PC-3 (cell line): ENCODE data around the gene ADORA1. TPM values are rescaled to one million over a fixed set of nuclear protein-coding genes. Genes with fewer than 3 reads are reported as not detected.

Experiments used
- ATAC-seq: fragments of 200-7000 bp; cut with Tn5 transposase; 2 replicates; pipeline ENCODE4 v1.9.1; 2020; ENCODE audit warnings: mild to moderate bottlenecking, moderate library complexity
- BruUV-seq: library from RNA; stranded (reverse); fragments of 400-500 nt; replicated peaks from 2 replicates; lab custom pipeline; 2021; lab: Mats Ljungman, UMichigan
- CTCF ChIA-PET: fragments of 300-600 bp; sonication (Branson Sonifier 250); formaldehyde crosslinking; loops from one replicate; lab custom pipeline; 2022; ENCODE audit warnings: antibody characterized with exemption; lab: Charles Lee
- POLR2A ChIA-PET: fragments of 300-600 bp; sonication (Branson Sonifier 250); formaldehyde crosslinking; loops from one replicate; lab custom pipeline; 2022; ENCODE audit warnings: antibody characterized with exemption; ENCODE audit not compliant: unreplicated experiment; lab: Charles Lee
- DNase-seq: peaks from one replicate; pipeline ENCODE4 v3.0.0-alpha.2; 2015
- H2AFZ ChIP-seq: fragments of 300-600 bp; sonication (generic); 2 replicates; pipeline ENCODE4 v1.6.0; 2016; ENCODE audit warnings: antibody characterized with exemption, low read length
- H3F3A ChIP-seq: fragments of 300-600 bp; sonication (generic); one replicate; pipeline ENCODE4 v1.6.0; 2017; ENCODE audit warnings: antibody characterized with exemption, low read length, control low read depth, mild to moderate bottlenecking; ENCODE audit not compliant: unreplicated experiment
- H3K27ac ChIP-seq: fragments of 300-600 bp; sonication (generic); 2 replicates; pipeline ENCODE4 v1.5.1; 2016; ENCODE audit warnings: mild to moderate bottlenecking, low read length
- H3K27me3 ChIP-seq: fragments of 300-600 bp; sonication (generic); 2 replicates; pipeline ENCODE4 v1.6.1; 2016; ENCODE audit warnings: low read length, mixed read lengths
- H3K36me3 ChIP-seq: fragments of 300-600 bp; sonication (generic); 2 replicates; pipeline ENCODE4 v1.6.1; 2016; ENCODE audit warnings: low read depth, mixed run types, low read length, mixed read lengths
- H3K4me1 ChIP-seq: fragments of 300-600 bp; sonication (generic); 2 replicates; pipeline ENCODE4 v1.5.1; 2016; ENCODE audit warnings: low read length; ENCODE audit not compliant: insufficient read depth
- H3K4me2 ChIP-seq: fragments of 300-600 bp; sonication (generic); 2 replicates; pipeline ENCODE4 v1.6.0; 2016; ENCODE audit warnings: low read length
- H3K4me3 ChIP-seq: fragments of 300-600 bp; sonication (generic); 2 replicates; pipeline ENCODE4 v1.5.1; 2016; ENCODE audit warnings: mild to moderate bottlenecking, low read length, mixed read lengths
- H3K79me2 ChIP-seq: fragments of 300-600 bp; sonication (generic); 2 replicates; pipeline ENCODE4 v1.6.1; 2017; ENCODE audit warnings: low read length, mixed read lengths
- H3K9ac ChIP-seq: fragments of 300-600 bp; sonication (generic); 2 replicates; pipeline ENCODE4 v1.6.0; 2016; ENCODE audit warnings: mild to moderate bottlenecking, low read length
- H3K9me2 ChIP-seq: fragments of 300-600 bp; sonication (generic); replicated peaks from 2 replicates; pipeline ENCODE4 v1.6.1; 2016; ENCODE audit warnings: mixed run types, low read length, mixed read lengths
- H3K9me3 ChIP-seq: fragments of 300-600 bp; sonication (generic); 2 replicates; pipeline ENCODE4 v1.6.1; 2016; ENCODE audit warnings: low read length, mixed read lengths
- H4K20me1 ChIP-seq: fragments of 300-600 bp; sonication (generic); 2 replicates; pipeline ENCODE4 v1.6.1; 2016; ENCODE audit warnings: low read length, mixed read lengths
- CTCF ChIP-seq: fragments of 300-600 bp; sonication (generic); conservative IDR thresholded peaks from 2 replicates; pipeline ENCODE4 v1.5.1; 2017; ENCODE audit warnings: antibody characterized with exemption, low read depth, mild to moderate bottlenecking, low read length
- EZH2 ChIP-seq: fragments of 300-600 bp; sonication (generic); IDR thresholded peaks from one replicate; pipeline ENCODE4 v1.6.1; 2017; ENCODE audit warnings: antibody characterized with exemption, mild to moderate bottlenecking, low read length; ENCODE audit not compliant: unreplicated experiment
- EZH2phosphoT487 ChIP-seq: fragments of 300-600 bp; sonication (generic); IDR thresholded peaks from 2 replicates; pipeline ENCODE4 v1.6.1; 2018; ENCODE audit warnings: mild to moderate bottlenecking, antibody characterized with exemption, low read length, borderline replicate concordance
- intact Hi-C: fragments of 100-400 bp; cut with micrococcal nuclease; formaldehyde crosslinking; loops from 2 replicates; pipeline ENCODE4 v1.9.0; 2023
- total RNA-seq: library from RNA; depleted of rRNA; stranded (reverse); fragments of >200 nt; gene quantifications from 2 replicates; pipeline ENCODE4 v1.2.3, GENCODE V29; 2014

The ADORA1 gene
- total RNA-seq, 1 experiment from 2014 or later, result 1.4 TPM

- Histone ChIP-seq H3K27me3 (peaks cover 39% of the 10 kb centered on the region), H3K36me3 (no peaks in the 10 kb centered on the region), H3K9me3 (no peaks in the 10 kb centered on the region), H3K27ac (no peak overlapping the region), H3K4me3 (no peak overlapping the region), H3K9ac (no peak overlapping the region), H4K20me1 (no peaks in the 10 kb centered on the region), H2AFZ (no peak overlapping the region), H3K79me2 (no peaks in the 10 kb centered on the region), H3F3A (no peaks in the 10 kb centered on the region), H3K9me2 (no peaks in the 10 kb centered on the region), H3K4me2 (no peak overlapping the region), H3K4me1 (no peaks in the 10 kb centered on the region)
- CTCF ChIA-PET, result no interaction called here
- intact Hi-C loops, result no loop called here
- ATAC-seq (no peak), DNase-seq (no peak)
- no TSS peak for BruUV-seq
- TF ChIP-seq EZH2phosphoT487 (no peak), CTCF (no peak), EZH2 (no peak)
- POLR2A ChIA-PET, result no interaction called here
Measured at GRCh38 chr1:203086992-203087763, 40.3 kb upstream of the ADORA1 start.

GRCh38 chr1:203088441-203088840, 39.1 kb upstream of the ADORA1 start:
- DNase-seq, result no peak
- CTCF ChIA-PET, result no interaction called here

More at GRCh38 chr1:203088441-203088840, 39.1 kb upstream of the ADORA1 start:
- POLR2A ChIA-PET, result no interaction called here
- ATAC-seq, result no peak
- Histone ChIP-seq H2AFZ (no peak overlapping the region), H4K20me1 (no peaks in the 10 kb centered on the region), H3K36me3 (no peaks in the 10 kb centered on the region), H3K27ac (no peak overlapping the region), H3K4me1 (no peaks in the 10 kb centered on the region), H3K4me3 (no peak overlapping the region), H3K79me2 (no peaks in the 10 kb centered on the region), H3K27me3 (peaks cover 45% of the 10 kb centered on the region), H3K9me2 (no peaks in the 10 kb centered on the region), H3K9me3 (no peaks in the 10 kb centered on the region), H3F3A (no peaks in the 10 kb centered on the region), H3K9ac (no peak overlapping the region), H3K4me2 (no peak overlapping the region)
- intact Hi-C loops, result no loop called here
- no TSS peak for BruUV-seq
- TF ChIP-seq EZH2phosphoT487 (no peak), CTCF (no peak), EZH2 (no peak)
